Measurements from ENCODE around the gene RTN1. TPM values are rescaled to one million over a fixed set of nuclear protein-coding genes. Genes with fewer than 3 reads are reported as not detected.

The RTN1 gene
- total and polyA plus RNA-seq, 10 of the 15 experiments (the other 5 are each of a cell fraction or from before 2014, with no cell fraction given) = 0.03 to 0.55 (median 0.13) TPM; not detected in 4

DNA sequence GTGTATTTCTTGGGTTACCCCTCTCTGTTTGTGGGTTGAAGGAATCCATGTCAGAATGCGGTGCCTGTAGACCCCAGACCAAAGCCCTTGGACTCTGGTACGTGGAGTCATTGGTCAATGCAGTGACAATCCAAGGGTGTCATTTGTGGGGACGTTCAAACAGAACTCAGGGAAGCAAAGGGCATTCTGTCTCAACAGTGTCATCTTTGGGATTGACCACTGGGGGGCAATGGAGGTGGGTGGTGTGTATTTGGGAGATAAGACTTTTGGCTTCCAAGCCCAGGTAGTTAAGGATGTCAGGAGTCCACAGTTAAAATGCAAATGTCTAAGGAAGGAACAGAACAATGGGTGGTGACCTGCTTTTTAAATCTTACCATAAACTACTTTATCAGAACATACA is 239.3 kb downstream of the RTN1 start (continued):
- TF ChIP-seq, protein P1, sequence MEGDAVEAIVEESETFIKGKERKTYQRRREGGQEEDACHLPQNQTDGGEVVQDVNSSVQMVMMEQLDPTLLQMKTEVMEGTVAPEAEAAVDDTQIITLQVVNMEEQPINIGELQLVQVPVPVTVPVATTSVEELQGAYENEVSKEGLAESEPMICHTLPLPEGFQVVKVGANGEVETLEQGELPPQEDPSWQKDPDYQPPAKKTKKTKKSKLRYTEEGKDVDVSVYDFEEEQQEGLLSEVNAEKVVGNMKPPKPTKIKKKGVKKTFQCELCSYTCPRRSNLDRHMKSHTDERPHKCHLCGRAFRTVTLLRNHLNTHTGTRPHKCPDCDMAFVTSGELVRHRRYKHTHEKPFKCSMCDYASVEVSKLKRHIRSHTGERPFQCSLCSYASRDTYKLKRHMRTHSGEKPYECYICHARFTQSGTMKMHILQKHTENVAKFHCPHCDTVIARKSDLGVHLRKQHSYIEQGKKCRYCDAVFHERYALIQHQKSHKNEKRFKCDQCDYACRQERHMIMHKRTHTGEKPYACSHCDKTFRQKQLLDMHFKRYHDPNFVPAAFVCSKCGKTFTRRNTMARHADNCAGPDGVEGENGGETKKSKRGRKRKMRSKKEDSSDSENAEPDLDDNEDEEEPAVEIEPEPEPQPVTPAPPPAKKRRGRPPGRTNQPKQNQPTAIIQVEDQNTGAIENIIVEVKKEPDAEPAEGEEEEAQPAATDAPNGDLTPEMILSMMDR (IDR thresholded peaks at IDR 0.05 in 2 of 3, conservative IDR thresholded peaks at IDR 0.05 in 1 of 3; ENCODE audit: control insufficient read depth in 2 of 3, extremely low read depth in 1 of 3, insufficient read depth in 1 of 3, low read depth in 3 of 3, low read length in 3 of 3) = peak; percentile 24 to 26 (median 26); a peak in 3 of 6 replicates
- TF ChIP-seq ZBTB33 (IDR thresholded peaks at IDR 0.05) (no peak), RAD21 (IDR thresholded peaks at IDR 0.05; ENCODE audit: insufficient read depth, low read depth, low read length) (peak; percentile 26; the same call in 1 of the 2 replicates), SMC3 (IDR thresholded peaks at IDR 0.05; ENCODE audit: borderline replicate concordance, low read length) (peak; percentile 7; the same call in 1 of the 2 replicates)

- intact Hi-C loops (cut with micrococcal nuclease; ENCODE audit: unreplicated experiment) = loop anchor here (10.0 kb wide), 1 partner anchor 424 kb away; no protein-coding TSS in a partner anchor
- Histone ChIP-seq H3K9me3 (replicated peaks; ENCODE audit: control insufficient read depth, insufficient read depth, low read length) (no peaks in the 10 kb centered on the region), H3K4me1 (ENCODE audit: control insufficient read depth, insufficient read depth, low read length) (no peaks in the 10 kb centered on the region), H3K9ac (ENCODE audit: control insufficient read depth, insufficient read depth, low read length) (no peak overlapping the region), H3K4me3 (no peak overlapping the region), H3K79me2 (ENCODE audit: control insufficient read depth, insufficient read depth, low read length) (no peaks in the 10 kb centered on the region), H3K4me2 (ENCODE audit: control insufficient read depth, insufficient read depth) (no peak overlapping the region), H4K20me1 (ENCODE audit: control insufficient read depth, insufficient read depth) (no peaks in the 10 kb centered on the region), H3K27ac (ENCODE audit: control insufficient read depth, insufficient read depth) (no peak overlapping the region), H3K36me3 (ENCODE audit: control insufficient read depth in 2 of 2, insufficient read depth in 2 of 2, low read length in 1 of 2) (no peaks in the 10 kb centered on the region), H3K27me3 (replicated peaks in 1 of 2; ENCODE audit: control insufficient read depth in 2 of 2, insufficient read depth in 2 of 2, low read length in 1 of 2) (peaks cover 3 to 4% of the 10 kb centered on the region in 2 experiments; a peak in 3 of 4 replicates), H2AFZ (ENCODE audit: control insufficient read depth, low read depth, low read length) (no peak overlapping the region)
- ChIA-PET POLR2A (no interaction called here), RAD21 (ENCODE audit: unreplicated experiment) (no interaction called here), CTCF (no interaction called here), SMC1A (ENCODE audit: uncharacterized antibody, unreplicated experiment) (no interaction called here)
- BruUV-seq (replicated peaks) = no TSS peak
- in situ Hi-C loops (cut with MboI) = loop anchor here (5.0 kb wide), 1 partner anchor 557 kb away; no protein-coding TSS in a partner anchor
- DNase-seq (ENCODE audit: low read depth, low spot score) (no peak), FAIRE-seq (no peak), ATAC-seq (peak; percentile 40)
- WGBS (ENCODE audit: insufficient coverage, insufficient replicate concordance, low lambda C conversion rate, missing lambda C conversion rate) = 16% methylated on average over 16 of the region's 57 CpGs
- TF ChIP-seq JUNB (IDR thresholded peaks at IDR 0.05) (no peak), HDAC2 (IDR thresholded peaks at IDR 0.05) (no peak), SMC3 (IDR thresholded peaks at IDR 0.05; ENCODE audit: borderline replicate concordance, low read length) (no peak), ZNF274 (IDR thresholded peaks at IDR 0.05; ENCODE audit: insufficient read depth, insufficient read length) (no peak), CEBPB (IDR thresholded peaks at IDR 0.05; ENCODE audit: borderline replicate concordance in 1 of 2, low read depth in 2 of 2, low read length in 2 of 2) (no peak), RFX5 (IDR thresholded peaks at IDR 0.05; ENCODE audit: low read depth, low read length) (no peak), PAX8 (IDR thresholded peaks at IDR 0.05) (no peak), USF2 (IDR thresholded peaks at IDR 0.05; ENCODE audit: borderline replicate concordance, low read depth, low read length) (no peak)
- TF ChIP-seq, protein P2, sequence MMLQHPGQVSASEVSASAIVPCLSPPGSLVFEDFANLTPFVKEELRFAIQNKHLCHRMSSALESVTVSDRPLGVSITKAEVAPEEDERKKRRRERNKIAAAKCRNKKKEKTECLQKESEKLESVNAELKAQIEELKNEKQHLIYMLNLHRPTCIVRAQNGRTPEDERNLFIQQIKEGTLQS (IDR thresholded peaks at IDR 0.05; ENCODE audit: borderline replicate concordance, extremely low read depth, low read depth, low read length) = no peak
- TF ChIP-seq, protein P3, sequence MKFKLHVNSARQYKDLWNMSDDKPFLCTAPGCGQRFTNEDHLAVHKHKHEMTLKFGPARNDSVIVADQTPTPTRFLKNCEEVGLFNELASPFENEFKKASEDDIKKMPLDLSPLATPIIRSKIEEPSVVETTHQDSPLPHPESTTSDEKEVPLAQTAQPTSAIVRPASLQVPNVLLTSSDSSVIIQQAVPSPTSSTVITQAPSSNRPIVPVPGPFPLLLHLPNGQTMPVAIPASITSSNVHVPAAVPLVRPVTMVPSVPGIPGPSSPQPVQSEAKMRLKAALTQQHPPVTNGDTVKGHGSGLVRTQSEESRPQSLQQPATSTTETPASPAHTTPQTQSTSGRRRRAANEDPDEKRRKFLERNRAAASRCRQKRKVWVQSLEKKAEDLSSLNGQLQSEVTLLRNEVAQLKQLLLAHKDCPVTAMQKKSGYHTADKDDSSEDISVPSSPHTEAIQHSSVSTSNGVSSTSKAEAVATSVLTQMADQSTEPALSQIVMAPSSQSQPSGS (IDR thresholded peaks at IDR 0.05; ENCODE audit: low read length) = no peak
Observed at GRCh38 chr14:59630288-59630963, 240.2 kb downstream of the RTN1 start.
